Measurements from ENCODE around the gene KCNK2. TPM values are rescaled to one million over a fixed set of nuclear protein-coding genes. Genes with fewer than 3 reads are reported as not detected.

The KCNK2 gene
- total RNA-seq, 1 experiment from 2014 or later, result 0.44 TPM

DNA sequence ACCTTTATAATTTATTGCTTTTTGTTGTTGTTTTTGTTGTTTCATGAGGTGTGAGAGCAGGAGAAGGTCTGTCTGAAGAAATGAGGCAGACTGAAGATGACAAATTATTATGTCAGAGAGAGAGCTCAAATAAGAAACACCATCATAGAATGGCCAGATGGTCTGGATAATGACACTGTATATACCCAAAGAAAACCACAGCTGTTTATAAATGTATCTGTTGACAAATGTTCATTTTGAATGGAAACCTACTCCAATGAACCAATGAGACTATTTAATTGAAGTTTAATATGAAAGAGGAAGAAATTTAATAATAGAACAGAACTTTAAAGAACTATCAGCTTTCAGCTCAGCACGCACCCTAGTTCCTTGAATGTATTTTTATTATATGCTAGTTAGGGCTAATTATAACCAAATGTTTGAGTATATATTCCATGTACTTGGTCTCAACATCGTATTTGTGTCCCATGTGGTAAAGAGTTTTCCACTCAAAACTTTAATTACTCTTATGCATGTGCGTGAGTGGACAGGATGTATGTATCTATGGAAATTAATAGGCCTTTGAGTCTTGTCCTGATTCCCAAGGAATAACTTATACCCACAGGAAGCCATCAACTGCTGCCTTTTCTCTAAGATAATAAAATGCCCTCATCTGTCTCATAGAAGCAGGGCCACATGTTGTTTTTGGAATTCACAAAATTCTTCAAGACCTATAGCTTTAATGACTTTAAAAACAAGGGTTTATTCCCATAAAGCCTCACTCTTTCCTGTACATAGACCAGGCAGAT, 202.7 kb downstream of the KCNK2 start:
- no peaks in the 10 kb centered on the region for H3K79me2 ChIP-seq (ENCODE audit: insufficient read depth, low read length)
- WGBS (ENCODE audit: extremely low coverage, insufficient read length, low lambda C conversion rate), result no CpG with 5 or more reads among the region's 3 CpGs
- H3K4ac ChIP-seq (ENCODE audit: low read depth, low read length), result no peak overlapping the region
- H4K5ac ChIP-seq (ENCODE audit: insufficient read length, low read depth, low read length), result no peak overlapping the region
- H2BK120ac ChIP-seq (ENCODE audit: low read depth, low read length, poor library complexity, severe bottlenecking), result no peak overlapping the region
- Mint-ChIP-seq H3K4me3 (no peak overlapping the region), H3K27me3 (ENCODE audit: low read depth) (no peaks in the 10 kb centered on the region), H3K36me3 (ENCODE audit: insufficient read depth in 1 of 3, low read depth in 3 of 3) (no peaks in the 10 kb centered on the region), H3K27ac (no peak overlapping the region), H3K9me3 (no peaks in the 10 kb centered on the region), H3K4me1 (no peaks in the 10 kb centered on the region)
- no peaks in the 10 kb centered on the region for H4K20me1 ChIP-seq (ENCODE audit: control insufficient read depth, insufficient read depth, insufficient read length)
- no peak overlapping the region for H3K9ac ChIP-seq (ENCODE audit: extremely low read depth, insufficient read length, low read length)
- H3K18ac ChIP-seq (ENCODE audit: insufficient read length, low read depth, low read length), result no peak overlapping the region
- H3T11ph ChIP-seq (ENCODE audit: low read length), result no peak overlapping the region
- H3K9me3 ChIP-seq (ENCODE audit: control insufficient read depth, low read depth, low read length), result no peaks in the 10 kb centered on the region
- H3K79me1 ChIP-seq (ENCODE audit: insufficient read depth, low read depth, low read length, poor library complexity, severe bottlenecking), result no peaks in the 10 kb centered on the region
- no peak overlapping the region for H3K14ac ChIP-seq (ENCODE audit: insufficient read depth, low read length)
- TF ChIP-seq, protein P1, sequence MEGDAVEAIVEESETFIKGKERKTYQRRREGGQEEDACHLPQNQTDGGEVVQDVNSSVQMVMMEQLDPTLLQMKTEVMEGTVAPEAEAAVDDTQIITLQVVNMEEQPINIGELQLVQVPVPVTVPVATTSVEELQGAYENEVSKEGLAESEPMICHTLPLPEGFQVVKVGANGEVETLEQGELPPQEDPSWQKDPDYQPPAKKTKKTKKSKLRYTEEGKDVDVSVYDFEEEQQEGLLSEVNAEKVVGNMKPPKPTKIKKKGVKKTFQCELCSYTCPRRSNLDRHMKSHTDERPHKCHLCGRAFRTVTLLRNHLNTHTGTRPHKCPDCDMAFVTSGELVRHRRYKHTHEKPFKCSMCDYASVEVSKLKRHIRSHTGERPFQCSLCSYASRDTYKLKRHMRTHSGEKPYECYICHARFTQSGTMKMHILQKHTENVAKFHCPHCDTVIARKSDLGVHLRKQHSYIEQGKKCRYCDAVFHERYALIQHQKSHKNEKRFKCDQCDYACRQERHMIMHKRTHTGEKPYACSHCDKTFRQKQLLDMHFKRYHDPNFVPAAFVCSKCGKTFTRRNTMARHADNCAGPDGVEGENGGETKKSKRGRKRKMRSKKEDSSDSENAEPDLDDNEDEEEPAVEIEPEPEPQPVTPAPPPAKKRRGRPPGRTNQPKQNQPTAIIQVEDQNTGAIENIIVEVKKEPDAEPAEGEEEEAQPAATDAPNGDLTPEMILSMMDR (conservative IDR thresholded peaks at IDR 0.05), result no peak
- no peak overlapping the region for H2AFZ ChIP-seq (ENCODE audit: low read length)
- H3K27ac ChIP-seq (ENCODE audit: insufficient read length, low read depth, low read length), result no peak overlapping the region
- no peak overlapping the region for H4K91ac ChIP-seq (ENCODE audit: insufficient read length, low read depth, low read length)
- H3K56ac ChIP-seq (ENCODE audit: insufficient read length, low read depth, low read length), result no peak overlapping the region
- no peak overlapping the region for H2BK12ac ChIP-seq (ENCODE audit: insufficient read length, low read depth, low read length)
- H3K23ac ChIP-seq (ENCODE audit: insufficient read length, low read depth, low read length), result no peak overlapping the region
- no peaks in the 10 kb centered on the region for H3K27me3 ChIP-seq (ENCODE audit: insufficient read depth, low read length)
- no peak overlapping the region for H2BK15ac ChIP-seq (ENCODE audit: low read depth, low read length)
- no peak overlapping the region for H2BK20ac ChIP-seq (ENCODE audit: low read depth, low read length, poor library complexity, severe bottlenecking)
- H3K23me2 ChIP-seq (ENCODE audit: insufficient read length, low read depth, low read length, poor library complexity, severe bottlenecking), result no peaks in the 10 kb centered on the region
- no peak overlapping the region for H3K4me2 ChIP-seq (ENCODE audit: insufficient read depth, insufficient read length, low read length)
- no peaks in the 10 kb centered on the region for H3K4me1 ChIP-seq (ENCODE audit: insufficient read depth, low read length)
- no peak overlapping the region for H2BK5ac ChIP-seq (ENCODE audit: insufficient read length, low read length)
- DNase-seq, result no peak
- H4K8ac ChIP-seq (replicated peaks; ENCODE audit: insufficient read length, low read depth, low read length), result no peak overlapping the region
- no peak overlapping the region for H2AK5ac ChIP-seq (ENCODE audit: insufficient read length, low read length)
